Measurements from ENCODE around the gene RAPGEF5. TPM values are rescaled to one million over a fixed set of nuclear protein-coding genes. Genes with fewer than 3 reads are reported as not detected.

Gene RAPGEF5
- total and polyA plus RNA-seq, 2 experiments from 2014 or later = 0.11 to 0.86 TPM

GRCh38 chr7:22286436-22286835, 70.5 kb downstream of the RAPGEF5 start:
- Histone ChIP-seq H3K27ac (no peak overlapping the region), H3K27me3 (replicated peaks; ENCODE audit: insufficient read depth) (no peaks in the 10 kb centered on the region; the same call in 1 of the 2 replicates), H3K9me2 (ENCODE audit: insufficient read depth) (no peaks in the 10 kb centered on the region), H3K4me1 (ENCODE audit: insufficient read depth) (no peaks in the 10 kb centered on the region), H4K20me1 (ENCODE audit: insufficient read depth) (no peaks in the 10 kb centered on the region), H3K79me2 (ENCODE audit: insufficient read depth) (no peaks in the 10 kb centered on the region), H3K36me3 (ENCODE audit: low read depth) (no peaks in the 10 kb centered on the region), H3K9me3 (ENCODE audit: low read depth) (no peaks in the 10 kb centered on the region), H3F3A (ENCODE audit: insufficient read depth) (no peaks in the 10 kb centered on the region), H3K4me3 (no peak overlapping the region), H3K9ac (no peak overlapping the region), H3K4me2 (ENCODE audit: unreplicated experiment) (no peak overlapping the region), H2AFZ (no peak overlapping the region)
- WGBS, 2 experiments (ENCODE audit: low coverage in 1 of 2, low lambda C conversion rate in 2 of 2, missing lambda C conversion rate in 2 of 2) = 70 to 78% methylated on average over 2 of the region's 2 CpGs
- in situ Hi-C loops (cut with MboI) = loop anchor here (25.0 kb wide), 1 partner anchor 174 kb away; no protein-coding TSS in a partner anchor
- no peak for DNase-seq
- TF ChIP-seq EZH2phosphoT487 (IDR thresholded peaks at IDR 0.05; ENCODE audit: insufficient read depth, low read depth) (no peak), EZH2 (IDR thresholded peaks at IDR 0.05; ENCODE audit: insufficient read depth, poor library complexity, severe bottlenecking) (no peak)

DNA sequence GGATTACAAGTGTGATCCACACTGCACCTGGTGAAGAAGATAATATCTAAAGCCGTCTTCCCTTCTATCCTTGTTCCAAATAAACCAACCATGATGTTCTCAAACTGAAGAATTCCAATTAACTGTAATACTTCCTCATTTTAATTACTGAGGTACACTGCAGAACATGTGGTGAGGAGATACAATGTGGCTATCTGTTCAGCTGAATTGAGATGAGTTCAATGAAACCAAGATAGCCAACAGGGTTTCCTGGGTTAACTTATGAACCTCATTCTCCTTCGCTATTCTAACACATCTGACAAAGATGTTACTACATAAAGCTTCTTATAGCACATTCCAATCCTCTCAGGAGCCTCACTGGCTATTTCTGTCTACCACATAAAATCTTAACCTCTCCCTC, 75.5 kb downstream of the RAPGEF5 start:
- Histone ChIP-seq H4K20me1 (ENCODE audit: insufficient read depth) (no peaks in the 10 kb centered on the region), H3F3A (ENCODE audit: insufficient read depth) (no peaks in the 10 kb centered on the region), H3K9me3 (ENCODE audit: low read depth) (no peaks in the 10 kb centered on the region), H3K27ac (no peak overlapping the region), H3K9ac (no peak overlapping the region), H2AFZ (no peak overlapping the region), H3K79me2 (ENCODE audit: insufficient read depth) (no peaks in the 10 kb centered on the region), H3K36me3 (ENCODE audit: low read depth) (no peaks in the 10 kb centered on the region), H3K4me3 (no peak overlapping the region), H3K27me3 (replicated peaks; ENCODE audit: insufficient read depth) (no peaks in the 10 kb centered on the region; the same call in 1 of the 2 replicates), H3K4me1 (ENCODE audit: insufficient read depth) (no peaks in the 10 kb centered on the region), H3K4me2 (ENCODE audit: unreplicated experiment) (no peak overlapping the region), H3K9me2 (ENCODE audit: insufficient read depth) (no peaks in the 10 kb centered on the region)
- TF ChIP-seq EZH2 (IDR thresholded peaks at IDR 0.05; ENCODE audit: insufficient read depth, poor library complexity, severe bottlenecking) = no peak
- in situ Hi-C loops (cut with MboI) = loop anchor here (25.0 kb wide), 1 partner anchor 169 kb away; no protein-coding TSS in a partner anchor
- 56 to 61% methylated on average over 2 of the region's 2 CpGs for WGBS, 2 experiments (ENCODE audit: low coverage in 1 of 2, low lambda C conversion rate in 2 of 2, missing lambda C conversion rate in 2 of 2)
- no peak for DNase-seq

- in situ Hi-C loops (cut with MboI) = loop anchor here (25.0 kb wide), 1 partner anchor 168 kb away; no protein-coding TSS in a partner anchor
- Histone ChIP-seq H3K27me3 (replicated peaks; ENCODE audit: insufficient read depth) (no peaks in the 10 kb centered on the region; the same call in 1 of the 2 replicates), H2AFZ (no peak overlapping the region), H3K79me2 (ENCODE audit: insufficient read depth) (no peaks in the 10 kb centered on the region), H3K9ac (no peak overlapping the region), H3K4me2 (ENCODE audit: unreplicated experiment) (no peak overlapping the region), H3F3A (ENCODE audit: insufficient read depth) (no peaks in the 10 kb centered on the region), H3K36me3 (ENCODE audit: low read depth) (no peaks in the 10 kb centered on the region), H3K4me3 (no peak overlapping the region), H3K9me3 (ENCODE audit: low read depth) (no peaks in the 10 kb centered on the region), H3K9me2 (ENCODE audit: insufficient read depth) (no peaks in the 10 kb centered on the region), H3K4me1 (ENCODE audit: insufficient read depth) (no peaks in the 10 kb centered on the region), H4K20me1 (ENCODE audit: insufficient read depth) (no peaks in the 10 kb centered on the region), H3K27ac (no peak overlapping the region)
- TF ChIP-seq EZH2 (IDR thresholded peaks at IDR 0.05; ENCODE audit: insufficient read depth, poor library complexity, severe bottlenecking) = no peak
- no peak for TF ChIP-seq EZH2phosphoT487 (IDR thresholded peaks at IDR 0.05; ENCODE audit: insufficient read depth, low read depth)
- no peak for DNase-seq
- WGBS, 2 experiments (ENCODE audit: low coverage in 1 of 2, low lambda C conversion rate in 2 of 2, missing lambda C conversion rate in 2 of 2) = 69% methylated on average over 3 of the region's 3 CpGs
Measured at GRCh38 chr7:22280031-22280430, 76.9 kb downstream of the RAPGEF5 start.

DNA sequence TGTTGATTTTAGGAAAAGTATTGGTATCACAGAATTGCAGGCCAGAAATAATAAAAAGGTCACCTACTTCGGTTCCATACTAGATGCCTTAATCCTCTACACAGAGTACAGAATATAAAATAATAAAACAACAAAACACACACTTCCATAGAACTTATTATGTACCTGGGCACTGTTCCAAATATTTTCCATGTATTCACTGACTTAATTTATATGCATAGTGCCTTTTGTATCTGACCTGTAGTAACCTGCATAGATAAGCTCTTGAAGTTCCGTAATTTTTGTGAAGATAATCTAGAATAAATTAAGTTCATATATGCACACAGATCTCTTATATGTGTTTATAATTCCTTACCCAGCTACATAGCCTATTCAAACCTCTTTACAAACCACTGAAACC, 78.3 kb downstream of the RAPGEF5 start:
- no peaks in the 10 kb centered on the region for H3K9me2 ChIP-seq (ENCODE audit: insufficient read depth)
- H3K27me3 ChIP-seq (replicated peaks; ENCODE audit: insufficient read depth) = no peaks in the 10 kb centered on the region; the same call in 1 of the 2 replicates
- H3K4me3 ChIP-seq = no peak overlapping the region
- no peaks in the 10 kb centered on the region for H3K79me2 ChIP-seq (ENCODE audit: insufficient read depth)
- H3K9me3 ChIP-seq (ENCODE audit: low read depth) = no peaks in the 10 kb centered on the region
- no peak overlapping the region for H3K4me2 ChIP-seq (ENCODE audit: unreplicated experiment)
- H3K27ac ChIP-seq = no peak overlapping the region
- no peaks in the 10 kb centered on the region for H3F3A ChIP-seq (ENCODE audit: insufficient read depth)
- DNase-seq = no peak
- no peak overlapping the region for H3K9ac ChIP-seq
- WGBS, 2 experiments (ENCODE audit: low coverage in 1 of 2, low lambda C conversion rate in 2 of 2, missing lambda C conversion rate in 2 of 2) = 79 to 86% methylated on average over 2 of the region's 2 CpGs
- no peaks in the 10 kb centered on the region for H4K20me1 ChIP-seq (ENCODE audit: insufficient read depth)
- no peak for TF ChIP-seq EZH2 (IDR thresholded peaks at IDR 0.05; ENCODE audit: insufficient read depth, poor library complexity, severe bottlenecking)
- no peak for TF ChIP-seq EZH2phosphoT487 (IDR thresholded peaks at IDR 0.05; ENCODE audit: insufficient read depth, low read depth)
- H3K4me1 ChIP-seq (ENCODE audit: insufficient read depth) = no peaks in the 10 kb centered on the region
- no peaks in the 10 kb centered on the region for H3K36me3 ChIP-seq (ENCODE audit: low read depth)
- in situ Hi-C loops (cut with MboI) = loop anchor here (25.0 kb wide), 1 partner anchor 166 kb away; no protein-coding TSS in a partner anchor
- no peak overlapping the region for H2AFZ ChIP-seq
